A549 (cell line): Measurements from ENCODE around the gene ZNF830.

ENCODE experiments used
- CBX2 ChIP-seq: fragments of 200-600 bp; sonication (generic); IDR thresholded peaks from 2 replicates; pipeline ENCODE4 v1.6.1; 2016; ENCODE audit warnings: low read depth, mild to moderate bottlenecking, borderline replicate concordance
- CBX8 ChIP-seq: fragments of 200-600 bp; sonication (generic); IDR thresholded peaks from 2 replicates; pipeline ENCODE4 v1.6.1; 2016
- CHD2 ChIP-seq: fragments of 150-350 bp; IDR thresholded peaks from 2 replicates; pipeline ENCODE4 v1.6.1; 2014; ENCODE audit warnings: low read length; ENCODE audit not compliant: partially characterized antibody
- CHD4 ChIP-seq: fragments of 200-600 bp; sonication (generic); IDR thresholded peaks from 2 replicates; pipeline ENCODE4 v1.6.1; 2016; ENCODE audit warnings: antibody characterized with exemption, mild to moderate bottlenecking, borderline replicate concordance
- CTCF ChIP-seq: fragments of >200 bp; sonication (Bioruptor Twin); formaldehyde crosslinking; IDR thresholded peaks from 3 replicates; pipeline ENCODE4 v1.5.1; 2016
- EP300 ChIP-seq, 2 experiments: fragments of >200 bp; sonication (Bioruptor Twin); formaldehyde crosslinking; IDR thresholded peaks; 2 replicates in 1 of 2; 3 replicates in 1 of 2; pipeline ENCODE4 v1.6.1; 2016 to 2017
- KDM5A ChIP-seq: fragments of 200-600 bp; sonication (generic); IDR thresholded peaks from 2 replicates; pipeline ENCODE4 v1.6.1; 2016; ENCODE audit warnings: antibody characterized with exemption, mild to moderate bottlenecking
- MAFK ChIP-seq: fragments of 450-650 bp; IDR thresholded peaks from 2 replicates; pipeline ENCODE4 v1.6.1; 2014; ENCODE audit not compliant: partially characterized antibody
- POLR2A ChIP-seq: IDR thresholded peaks from 2 replicates; pipeline ENCODE4 v1.6.1; 2012; ENCODE audit warnings: mild to moderate bottlenecking, low read length
- POLR2AphosphoS2 ChIP-seq: conservative IDR thresholded peaks from 2 replicates; pipeline ENCODE4 v1.6.1; 2012; ENCODE audit warnings: low read length, improper control_type of control experiment, inconsistent platforms
- USF2 ChIP-seq: fragments of 450-650 bp; IDR thresholded peaks from 2 replicates; pipeline ENCODE4 v1.6.1; 2014; ENCODE audit warnings: antibody characterized with exemption
- TF ChIP-seq, protein P1 (sequence below): fragments of 200-600 bp; sonication (generic); IDR thresholded peaks from 2 replicates; pipeline ENCODE4 v1.6.1; 2016; ENCODE audit warnings: antibody characterized with exemption, mild to moderate bottlenecking, moderate library complexity

- no peak for TF ChIP-seq CTCF
- TF ChIP-seq CHD2, result no peak
- TF ChIP-seq CBX2, result no peak
- TF ChIP-seq POLR2AphosphoS2, result no peak
- TF ChIP-seq CBX8, result no peak
- TF ChIP-seq USF2, result no peak
- TF ChIP-seq CHD4, result no peak
- no peak for TF ChIP-seq EP300 (IDR thresholded peaks at IDR 0.05)
- no peak for TF ChIP-seq POLR2A
- no peak for TF ChIP-seq MAFK
- TF ChIP-seq KDM5A, result no peak
- TF ChIP-seq, protein P1, sequence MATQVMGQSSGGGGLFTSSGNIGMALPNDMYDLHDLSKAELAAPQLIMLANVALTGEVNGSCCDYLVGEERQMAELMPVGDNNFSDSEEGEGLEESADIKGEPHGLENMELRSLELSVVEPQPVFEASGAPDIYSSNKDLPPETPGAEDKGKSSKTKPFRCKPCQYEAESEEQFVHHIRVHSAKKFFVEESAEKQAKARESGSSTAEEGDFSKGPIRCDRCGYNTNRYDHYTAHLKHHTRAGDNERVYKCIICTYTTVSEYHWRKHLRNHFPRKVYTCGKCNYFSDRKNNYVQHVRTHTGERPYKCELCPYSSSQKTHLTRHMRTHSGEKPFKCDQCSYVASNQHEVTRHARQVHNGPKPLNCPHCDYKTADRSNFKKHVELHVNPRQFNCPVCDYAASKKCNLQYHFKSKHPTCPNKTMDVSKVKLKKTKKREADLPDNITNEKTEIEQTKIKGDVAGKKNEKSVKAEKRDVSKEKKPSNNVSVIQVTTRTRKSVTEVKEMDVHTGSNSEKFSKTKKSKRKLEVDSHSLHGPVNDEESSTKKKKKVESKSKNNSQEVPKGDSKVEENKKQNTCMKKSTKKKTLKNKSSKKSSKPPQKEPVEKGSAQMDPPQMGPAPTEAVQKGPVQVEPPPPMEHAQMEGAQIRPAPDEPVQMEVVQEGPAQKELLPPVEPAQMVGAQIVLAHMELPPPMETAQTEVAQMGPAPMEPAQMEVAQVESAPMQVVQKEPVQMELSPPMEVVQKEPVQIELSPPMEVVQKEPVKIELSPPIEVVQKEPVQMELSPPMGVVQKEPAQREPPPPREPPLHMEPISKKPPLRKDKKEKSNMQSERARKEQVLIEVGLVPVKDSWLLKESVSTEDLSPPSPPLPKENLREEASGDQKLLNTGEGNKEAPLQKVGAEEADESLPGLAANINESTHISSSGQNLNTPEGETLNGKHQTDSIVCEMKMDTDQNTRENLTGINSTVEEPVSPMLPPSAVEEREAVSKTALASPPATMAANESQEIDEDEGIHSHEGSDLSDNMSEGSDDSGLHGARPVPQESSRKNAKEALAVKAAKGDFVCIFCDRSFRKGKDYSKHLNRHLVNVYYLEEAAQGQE, result no peak
Measured at GRCh38 chr17:34993031-34993430, 31.7 kb downstream of the ZNF830 start.
